Measurements from ENCODE around the gene WDR19.
A peak's percentile ranks its signal among the peaks of the same experiment; 100 is the strongest.
"Not testable (repeated sequence)": the region's sequence is repeated elsewhere in the genome, so short reads cannot be mapped to it uniquely, and the experiment has no call there.

The WDR19 gene

GRCh38 chr4:39291686-39292085, 109.4 kb downstream of the WDR19 start:
- no peak overlapping the region for H3K4me3 ChIP-seq (ENCODE audit: low read length)
- no peak for TF ChIP-seq CTCF (conservative IDR thresholded peaks at IDR 0.05; ENCODE audit: low read depth, low read length)

GRCh38 chr4:39292433-39292832, 110.1 kb downstream of the WDR19 start:
- not testable (repeated sequence) for H3K4me3 ChIP-seq (ENCODE audit: low read length); DNase-seq (ENCODE audit: low read depth)

More at GRCh38 chr4:39291686-39292085, 109.4 kb downstream of the WDR19 start:
- DNase-seq (ENCODE audit: low read depth): no peak

DNA sequence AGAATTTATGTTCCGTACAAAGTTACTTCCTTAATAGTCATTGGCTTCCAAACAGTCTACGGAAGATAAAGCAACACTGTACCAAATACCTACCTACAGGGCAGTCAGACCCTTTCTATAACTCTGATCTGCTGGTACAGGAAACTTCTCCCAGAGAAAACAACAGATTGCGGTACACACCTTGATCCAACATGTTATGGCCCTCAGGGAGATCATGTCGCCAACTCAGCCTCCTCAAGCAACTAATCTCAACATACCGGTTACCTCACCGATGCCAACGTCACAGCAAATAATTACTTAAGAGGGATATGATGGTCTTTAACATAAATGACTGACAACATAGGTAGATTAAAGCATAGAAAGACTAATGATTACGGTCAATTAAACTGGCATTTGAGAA, 113.5 kb downstream of the WDR19 start:
- no peak overlapping the region for H3K4me3 ChIP-seq (ENCODE audit: low read length)
- no peak for TF ChIP-seq CTCF (conservative IDR thresholded peaks at IDR 0.05; ENCODE audit: low read depth, low read length)
- no peak for DNase-seq (ENCODE audit: low read depth)

GRCh38 chr4:39302901-39303300, 120.6 kb downstream of the WDR19 start:
- no peak for DNase-seq (ENCODE audit: low read depth)
- TF ChIP-seq CTCF (conservative IDR thresholded peaks at IDR 0.05; ENCODE audit: low read depth, low read length): no peak
- no peak overlapping the region for H3K4me3 ChIP-seq (ENCODE audit: low read length)

GRCh38 chr4:39303871-39304270, 121.5 kb downstream of the WDR19 start:
- H3K4me3 ChIP-seq (ENCODE audit: low read length): no peak overlapping the region
- DNase-seq (ENCODE audit: low read depth): no peak
- no peak for TF ChIP-seq CTCF (conservative IDR thresholded peaks at IDR 0.05; ENCODE audit: low read depth, low read length)

- H3K4me3 ChIP-seq (ENCODE audit: low read length): no peak overlapping the region
- no peak for TF ChIP-seq CTCF (conservative IDR thresholded peaks at IDR 0.05; ENCODE audit: low read depth, low read length)
- DNase-seq (ENCODE audit: low read depth): peak; percentile 15
These were observed 122.3 kb downstream of the WDR19 start for GRCh38 chr4:39304651-39305050.

- no peak overlapping the region for H3K4me3 ChIP-seq (ENCODE audit: low read length)
- TF ChIP-seq CTCF (conservative IDR thresholded peaks at IDR 0.05; ENCODE audit: low read depth, low read length): no peak
- DNase-seq (ENCODE audit: low read depth): no peak
These were observed 123.8 kb downstream of the WDR19 start for GRCh38 chr4:39305912-39306677.

Measured in retinal pigment epithelial cell (primary cell).